ENCODE data around the gene RRP1B. TPM values are rescaled to one million over a fixed set of nuclear protein-coding genes. Genes with fewer than 3 reads are reported as not detected.

The RRP1B gene
- total and polyA plus RNA-seq, 2 of the 13 experiments (the other 11 are each of a cell fraction or from before 2014, with no cell fraction given): 16.3 to 46.2 TPM

- TF ChIP-seq IRX3 (CRISPR knock-in tag; IDR thresholded peaks at IDR 0.05; ENCODE audit: borderline replicate concordance, low read depth) (no peak), ZNF878 (CRISPR knock-in tag; IDR thresholded peaks at IDR 0.05) (no peak), ZNF660 (CRISPR knock-in tag; IDR thresholded peaks at IDR 0.05; ENCODE audit: borderline replicate concordance, low read depth) (no peak), ZNF691 (CRISPR knock-in tag; IDR thresholded peaks at IDR 0.05; ENCODE audit: borderline replicate concordance, low read depth) (0 out of 2 replicates have a peak, but pooled peaks have one; percentile 28), BRCA1 (CRISPR knock-in tag; IDR thresholded peaks at IDR 0.05) (no peak), PAF1 (CRISPR knock-in tag; IDR thresholded peaks at IDR 0.05) (no peak), BORCS8-MEF2B (CRISPR knock-in tag; IDR thresholded peaks at IDR 0.05) (peak; percentile 17; the same call in 1 of the 2 replicates), ZNF784 (CRISPR knock-in tag; IDR thresholded peaks at IDR 0.05; ENCODE audit: borderline replicate concordance) (no peak), MYC (CRISPR knock-in tag; IDR thresholded peaks at IDR 0.05; ENCODE audit: borderline replicate concordance) (no peak), XRCC5 (optimal IDR thresholded peaks at IDR 0.05; ENCODE audit: low read length) (no peak), KLF13 (CRISPR knock-in tag; IDR thresholded peaks at IDR 0.05) (no peak), ZBTB7B (CRISPR knock-in tag; IDR thresholded peaks at IDR 0.05) (no peak), NFE2 (CRISPR knock-in tag; IDR thresholded peaks at IDR 0.05) (no peak), KDM2A (CRISPR knock-in tag; IDR thresholded peaks at IDR 0.05; ENCODE audit: borderline replicate concordance, low read depth) (peak; percentile 12; the same call in 1 of the 2 replicates), PHF8 (CRISPR knock-in tag; IDR thresholded peaks at IDR 0.05) (peak; percentile 1), MNT (IDR thresholded peaks at IDR 0.05) (no peak), KLF9 (CRISPR knock-in tag; IDR thresholded peaks at IDR 0.05; ENCODE audit: low read depth) (no peak), SMYD3 (CRISPR knock-in tag; IDR thresholded peaks at IDR 0.05) (no peak), ZNF550 (CRISPR knock-in tag; IDR thresholded peaks at IDR 0.05; ENCODE audit: borderline replicate concordance) (no peak), CREB1 (IDR thresholded peaks at IDR 0.05) (no peak), CREB1 (CRISPR knock-in tag; IDR thresholded peaks at IDR 0.05) (no peak), ZSCAN5A (CRISPR knock-in tag; IDR thresholded peaks at IDR 0.05; ENCODE audit: borderline replicate concordance) (no peak), ZNF710 (CRISPR knock-in tag; IDR thresholded peaks at IDR 0.05; ENCODE audit: borderline replicate concordance) (no peak), ZNF549 (CRISPR knock-in tag; IDR thresholded peaks at IDR 0.05) (no peak), FOXK1 (CRISPR knock-in tag; IDR thresholded peaks at IDR 0.05; ENCODE audit: borderline replicate concordance, low read depth) (no peak)
These were observed 60.6 kb downstream of the RRP1B start (continued) for GRCh38 chr21:43719748-43720538.
